HG03354 (cell line): Measurements from ENCODE around the gene PBXIP1.

Source experiments
- ATAC-seq: cut with Tn5 transposase; IDR thresholded peaks from one replicate; pipeline ENCODE4 v1.9.1; 2021; ENCODE audit warnings: mild to moderate bottlenecking; ENCODE audit not compliant: unreplicated experiment, poor library complexity, severe bottlenecking

Gene PBXIP1

DNA sequence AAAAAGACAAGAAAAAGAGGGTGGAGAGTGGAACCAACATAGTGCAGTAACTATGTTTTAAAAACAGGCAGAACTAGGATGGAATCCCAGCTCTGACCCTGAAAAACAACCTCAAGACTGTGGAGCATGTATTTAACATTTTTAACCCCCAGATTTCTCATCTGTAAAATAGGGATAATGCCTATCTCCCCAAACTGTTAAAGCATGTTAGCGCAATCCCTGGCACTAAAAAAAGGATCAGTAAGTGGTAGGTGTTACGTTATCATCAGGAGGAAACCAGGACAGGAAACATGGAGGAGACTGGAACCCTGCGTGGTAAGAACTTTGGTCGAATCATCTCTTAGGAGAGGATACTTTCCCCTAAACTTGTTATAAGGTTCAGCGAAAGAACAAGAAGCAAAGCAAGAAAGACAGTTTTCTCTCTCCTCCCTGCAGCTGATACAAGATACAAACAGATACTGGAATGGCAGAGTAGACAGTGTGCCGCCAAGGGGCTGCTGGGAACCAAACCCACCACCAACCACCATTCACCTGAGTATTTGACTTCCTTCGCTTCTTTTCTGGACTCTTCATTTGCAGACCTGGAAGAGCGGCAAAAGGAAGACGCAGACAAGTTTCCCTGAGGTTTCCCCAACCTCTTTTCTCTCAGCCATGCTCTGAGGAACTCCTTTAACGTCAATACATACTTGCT is 4.7 kb upstream of the PBXIP1 start:
- no peak for ATAC-seq

DNA sequence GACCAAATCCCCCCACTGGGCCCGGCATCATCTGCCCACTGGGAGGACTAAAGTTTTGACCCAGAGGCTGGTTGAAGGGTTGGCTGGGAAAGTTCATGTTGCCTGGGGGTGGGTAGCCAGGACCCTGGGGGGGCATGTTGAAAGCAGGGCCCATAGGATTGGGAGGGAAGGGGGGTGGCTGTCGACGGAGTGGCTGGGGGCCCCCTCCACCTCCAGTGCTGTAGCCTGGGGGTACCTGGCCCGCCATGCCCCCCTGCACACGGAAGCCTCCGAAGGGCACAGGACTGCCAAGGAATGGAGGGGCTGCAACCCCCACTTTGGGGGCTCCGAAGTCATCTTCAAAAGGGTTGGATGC is 3.5 kb upstream of the PBXIP1 start:
- no peak for ATAC-seq

DNA sequence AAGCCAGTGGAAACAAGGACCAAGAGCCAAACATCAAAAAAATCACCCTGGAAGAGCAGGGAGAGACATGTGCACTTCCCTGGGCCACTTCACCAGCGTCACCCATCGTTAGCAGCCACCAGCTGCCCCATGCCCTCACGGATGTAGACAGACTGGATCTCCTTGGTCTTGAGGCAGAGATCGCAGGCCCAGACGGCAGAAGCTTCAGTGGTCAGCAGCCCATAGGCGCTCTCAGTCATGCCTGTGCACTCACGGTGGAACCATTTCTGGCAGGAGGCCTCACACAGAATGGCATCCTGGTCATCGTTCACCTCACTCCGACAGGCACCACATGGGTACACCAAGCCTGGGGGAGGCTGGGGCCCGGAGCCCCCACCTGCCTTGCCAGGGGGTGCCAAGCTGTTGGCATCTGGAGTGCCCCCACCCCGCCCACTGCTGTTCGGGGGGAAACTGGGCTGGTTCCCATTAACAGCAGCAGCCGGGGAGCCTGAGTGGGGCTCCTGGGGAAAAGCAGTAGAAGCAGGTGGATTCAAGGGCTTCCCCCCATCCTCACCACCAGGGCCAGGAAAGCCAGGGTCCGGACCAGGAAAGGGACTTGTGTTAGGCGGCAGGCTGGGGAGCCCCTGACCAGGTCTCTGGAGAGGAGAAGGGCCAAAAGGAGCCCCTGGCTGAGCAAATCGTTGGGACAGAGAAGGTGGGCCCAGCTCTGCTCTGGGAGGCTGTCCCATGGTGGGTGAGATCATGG is 3.0 kb upstream of the PBXIP1 start:
- ATAC-seq: no peak

DNA sequence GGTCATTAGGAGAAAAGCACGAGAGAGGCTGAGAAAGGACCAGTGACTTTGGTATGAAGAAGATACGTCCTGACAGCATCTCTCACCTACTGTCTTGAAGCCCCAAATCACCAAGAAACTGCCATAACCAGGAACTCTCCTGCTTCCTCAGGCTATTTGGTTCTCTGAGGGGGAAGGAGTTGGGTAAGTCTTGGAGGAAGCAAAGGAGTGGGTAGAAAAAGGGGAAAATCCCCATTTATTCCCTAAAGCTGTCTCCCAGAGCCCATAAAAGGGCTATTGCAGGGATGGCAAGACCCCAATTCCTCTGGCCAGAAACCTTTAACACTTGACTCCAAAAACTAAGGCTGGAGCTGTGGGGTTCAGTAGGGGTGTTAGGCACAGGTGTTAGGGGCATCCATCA is 2.1 kb upstream of the PBXIP1 start:
- ATAC-seq: no peak

DNA sequence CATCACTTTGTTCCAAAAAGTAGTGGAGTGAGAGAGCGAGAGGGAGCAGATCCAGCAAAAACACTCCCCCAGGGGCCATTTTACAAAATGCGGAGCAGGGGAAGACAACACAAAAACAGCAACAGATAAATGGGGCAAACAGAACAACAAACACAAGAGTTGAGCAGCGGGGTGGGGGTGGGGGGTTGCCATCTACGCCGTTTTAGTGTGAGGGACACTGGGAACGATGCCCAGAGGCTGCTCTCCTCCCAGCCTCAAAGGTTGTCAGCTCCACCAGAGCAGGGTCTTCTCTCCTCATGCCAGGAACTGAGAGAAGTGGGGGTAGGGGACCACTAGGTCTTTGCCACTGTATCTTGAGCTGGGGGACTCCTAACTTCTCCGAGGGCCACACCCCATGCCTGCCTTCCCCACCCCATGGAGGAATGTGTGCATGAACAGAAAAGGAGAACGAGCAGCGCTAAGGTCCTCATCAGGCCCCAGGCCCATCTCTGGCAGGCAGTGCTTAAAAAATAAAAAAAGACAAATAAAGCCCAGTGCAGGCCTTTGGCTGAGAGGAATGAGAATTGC is 1.3 kb upstream of the PBXIP1 start:
- no peak for ATAC-seq

DNA sequence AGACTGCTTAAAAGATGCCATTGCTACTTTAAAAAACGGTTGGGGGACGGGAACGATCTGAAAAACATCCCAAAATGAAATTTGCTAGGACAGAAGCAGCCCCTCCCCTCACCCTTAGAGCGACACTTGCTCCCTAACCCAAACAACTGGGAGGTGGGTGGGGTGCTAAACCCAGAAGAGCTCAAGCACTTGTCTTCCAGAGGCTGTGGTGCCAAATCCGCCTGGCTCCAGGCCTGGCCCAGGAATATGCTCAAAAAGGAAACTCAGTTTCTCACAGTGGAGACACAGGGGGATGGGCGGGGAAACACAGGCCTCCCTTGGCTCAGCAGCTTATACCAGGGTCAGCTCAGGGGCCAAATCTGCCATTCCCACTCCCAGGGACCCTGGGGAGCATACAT is 644 bp upstream of the PBXIP1 start:
- ATAC-seq: no peak

DNA sequence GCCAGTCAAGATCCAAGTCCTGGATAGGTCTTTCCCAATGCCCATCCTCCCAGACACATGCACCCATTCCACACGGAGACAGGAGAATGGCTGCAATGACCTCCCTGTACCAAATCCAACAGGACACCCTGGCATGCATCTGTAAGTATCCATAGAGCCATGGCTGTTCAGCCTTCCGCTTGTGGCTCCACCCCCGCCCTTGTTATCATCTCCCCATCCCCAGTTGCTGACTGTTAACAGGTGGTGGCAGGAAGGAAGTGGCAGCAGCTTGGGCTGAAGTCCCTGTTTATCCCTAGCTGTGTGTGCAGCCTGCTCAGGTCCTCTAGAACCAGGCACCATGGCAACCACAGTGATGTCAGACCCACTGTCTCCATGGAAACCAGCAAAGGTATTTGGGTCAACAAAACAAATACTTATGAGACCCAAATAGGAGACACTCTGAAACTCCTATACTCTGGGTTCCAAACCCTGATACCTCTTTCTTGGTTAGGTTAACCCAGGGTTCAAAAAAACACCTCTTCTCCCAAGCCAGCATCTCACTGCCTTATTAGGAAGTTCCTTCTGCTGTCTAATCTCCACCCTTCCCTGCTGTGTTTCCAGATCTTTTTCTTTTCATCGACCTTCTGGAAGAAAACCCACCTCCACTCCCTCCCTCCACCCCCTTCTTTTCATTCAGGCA is 721 bp downstream of the PBXIP1 start:
- ATAC-seq: peak; percentile 77

DNA sequence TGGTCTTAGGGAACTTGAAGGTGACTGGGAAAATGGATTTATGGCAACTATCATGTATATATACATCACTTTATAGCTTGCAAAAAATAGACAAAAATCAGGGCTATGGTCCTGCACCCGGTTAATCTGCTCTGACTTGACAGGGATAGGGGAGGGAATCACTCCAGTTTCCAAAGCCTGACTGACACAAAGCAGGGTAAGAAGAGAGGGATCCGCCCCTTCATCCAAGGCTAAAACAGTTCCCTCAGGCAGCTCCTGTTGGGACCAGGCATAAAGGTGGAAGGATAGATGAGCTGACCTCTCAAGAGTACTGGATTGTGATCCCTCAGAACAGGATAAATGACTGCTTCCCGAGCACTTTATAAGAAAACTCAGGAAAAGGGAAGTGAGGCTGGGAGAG is 1.4 kb downstream of the PBXIP1 start:
- no peak for ATAC-seq

DNA sequence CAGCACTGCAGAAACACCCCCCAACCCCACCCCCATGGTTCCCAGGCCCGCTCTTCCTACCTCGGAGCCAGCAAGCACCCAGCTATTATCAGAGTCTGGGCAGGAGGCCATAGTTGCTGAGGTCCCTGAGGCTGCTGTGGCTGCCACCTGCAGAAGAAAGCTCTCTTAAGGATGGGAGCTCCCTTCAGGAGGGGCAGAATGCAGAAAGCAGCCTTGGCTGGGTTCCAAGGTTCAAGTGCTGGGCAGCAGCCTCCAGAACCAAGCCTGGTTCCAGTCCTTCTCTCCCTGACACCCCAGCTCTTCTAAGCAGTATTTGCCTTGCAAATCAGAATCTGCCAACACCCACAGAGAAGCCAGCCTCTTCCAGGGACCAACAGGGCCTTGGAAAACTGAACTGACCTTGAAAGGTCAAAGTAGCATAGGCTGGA is 2.3 kb downstream of the PBXIP1 start:
- ATAC-seq: no peak

DNA sequence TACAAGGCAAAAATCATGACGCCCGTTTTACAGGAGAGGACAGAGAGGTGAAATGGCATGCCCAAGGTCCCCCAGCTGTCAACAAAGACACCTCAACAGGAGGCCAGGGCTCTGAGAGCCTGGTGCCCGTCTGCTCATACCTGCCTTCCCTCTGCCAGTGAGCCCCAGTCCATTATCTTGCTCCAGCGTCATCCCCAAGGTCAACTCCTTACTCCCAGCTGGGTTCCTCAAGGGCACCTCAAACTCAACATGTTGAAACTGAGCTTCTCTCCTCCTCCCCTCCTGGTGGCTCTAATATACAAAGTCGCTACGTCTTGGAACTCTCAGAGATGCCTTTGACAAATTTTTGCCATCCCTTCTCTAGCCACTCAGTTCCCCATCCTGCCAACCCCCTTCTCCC is 3.2 kb downstream of the PBXIP1 start:
- ATAC-seq: no peak

DNA sequence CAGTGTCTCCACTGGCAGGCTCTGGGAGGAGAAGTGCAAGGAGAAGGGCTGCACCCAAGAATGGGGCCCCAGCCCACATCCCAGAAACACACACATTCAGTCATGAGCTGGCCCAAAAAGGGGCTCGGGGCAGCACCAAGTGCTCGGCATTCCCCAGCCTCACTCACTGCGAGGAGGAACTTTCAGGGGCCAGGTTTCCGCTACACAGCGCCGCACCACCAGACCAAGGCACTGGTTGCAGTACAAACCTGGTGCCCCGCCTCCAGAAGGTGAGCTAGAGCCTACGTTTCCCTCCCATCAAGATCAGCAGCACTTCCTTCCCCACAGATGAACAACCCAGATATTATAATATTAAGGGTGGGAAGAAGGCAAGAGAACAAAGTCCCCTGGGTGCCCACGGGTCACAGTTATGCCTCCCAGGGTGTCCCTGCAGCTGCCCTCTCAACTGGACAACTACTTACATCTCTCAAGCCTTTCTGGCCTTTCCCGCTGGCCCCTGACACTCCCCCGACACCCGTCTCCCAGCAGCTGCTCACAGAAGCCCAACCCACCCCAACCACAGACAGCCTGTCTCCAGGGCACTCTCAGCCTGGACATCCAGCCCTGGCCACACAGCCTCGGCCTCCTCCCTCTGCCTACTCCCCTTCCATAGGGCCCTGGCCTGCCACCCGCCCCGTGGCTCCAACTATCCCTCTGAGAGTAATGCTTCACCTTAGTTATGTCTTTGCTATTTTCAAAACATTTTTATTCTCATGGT is 3.8 kb downstream of the PBXIP1 start:
- no peak for ATAC-seq

DNA sequence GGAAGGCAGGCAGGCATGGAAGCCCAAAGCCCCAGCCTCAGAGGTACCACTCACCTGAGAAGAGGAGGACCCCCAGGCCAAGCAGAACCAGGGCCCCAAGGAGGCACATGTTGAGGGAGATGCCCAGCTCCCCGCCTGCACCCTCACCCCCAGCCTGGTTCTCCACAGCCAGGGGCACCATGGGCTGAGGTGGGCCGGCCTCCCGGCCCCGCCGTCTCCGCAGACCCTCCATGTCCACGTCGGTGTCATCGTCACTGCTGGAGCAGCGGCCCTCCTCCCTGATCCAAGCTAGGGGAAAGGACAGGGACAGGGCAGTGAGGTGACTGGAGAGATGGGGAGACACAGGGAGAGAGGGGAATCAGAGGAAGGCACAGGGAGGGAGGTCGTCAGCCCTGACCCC is 7.8 kb downstream of the PBXIP1 start:
- ATAC-seq: no peak

DNA sequence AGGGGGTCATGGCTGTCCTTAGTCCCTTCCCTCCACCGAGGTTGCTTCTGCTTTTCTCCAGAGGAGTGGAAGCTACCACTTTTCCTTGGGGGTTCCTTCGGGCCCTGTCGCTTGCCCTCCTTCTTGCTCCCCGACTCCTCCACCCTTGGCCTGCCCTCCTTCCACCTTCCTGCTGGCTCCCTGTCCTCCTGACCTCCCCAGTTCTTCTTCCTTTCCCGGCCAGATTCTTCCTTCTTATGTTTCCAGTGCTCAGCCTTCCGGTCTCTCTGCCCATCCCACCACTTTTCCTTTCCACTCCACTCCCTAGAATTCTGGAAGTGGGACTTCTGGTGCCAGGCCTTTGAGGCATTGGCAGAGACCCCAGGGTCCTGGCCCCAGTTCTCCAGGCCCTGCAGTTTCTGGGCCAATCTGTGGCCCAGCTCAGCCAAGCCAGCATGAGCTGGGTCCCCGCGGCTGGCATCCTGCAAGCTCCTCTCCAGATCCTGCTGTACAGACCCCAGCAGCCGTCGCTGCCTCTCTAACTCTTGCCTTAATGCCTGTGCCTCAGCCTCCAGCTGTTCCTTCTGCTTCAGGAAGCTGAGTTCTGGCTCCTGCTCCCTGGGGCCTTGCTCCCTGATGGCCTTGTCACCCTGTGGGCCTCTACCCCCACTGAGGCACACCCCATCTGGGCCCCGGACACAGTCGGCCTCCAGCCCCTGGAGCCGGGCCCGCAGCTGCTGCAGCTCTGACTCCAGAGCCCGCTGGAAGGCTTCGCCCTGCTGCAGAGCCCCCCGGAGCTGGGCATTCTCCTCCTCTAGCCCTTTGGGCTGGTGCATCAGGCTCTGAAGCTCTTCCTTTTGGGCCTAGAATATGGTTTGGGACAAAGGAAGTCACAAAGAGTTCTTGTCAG is 9.7 kb downstream of the PBXIP1 start:
- ATAC-seq: no peak

DNA sequence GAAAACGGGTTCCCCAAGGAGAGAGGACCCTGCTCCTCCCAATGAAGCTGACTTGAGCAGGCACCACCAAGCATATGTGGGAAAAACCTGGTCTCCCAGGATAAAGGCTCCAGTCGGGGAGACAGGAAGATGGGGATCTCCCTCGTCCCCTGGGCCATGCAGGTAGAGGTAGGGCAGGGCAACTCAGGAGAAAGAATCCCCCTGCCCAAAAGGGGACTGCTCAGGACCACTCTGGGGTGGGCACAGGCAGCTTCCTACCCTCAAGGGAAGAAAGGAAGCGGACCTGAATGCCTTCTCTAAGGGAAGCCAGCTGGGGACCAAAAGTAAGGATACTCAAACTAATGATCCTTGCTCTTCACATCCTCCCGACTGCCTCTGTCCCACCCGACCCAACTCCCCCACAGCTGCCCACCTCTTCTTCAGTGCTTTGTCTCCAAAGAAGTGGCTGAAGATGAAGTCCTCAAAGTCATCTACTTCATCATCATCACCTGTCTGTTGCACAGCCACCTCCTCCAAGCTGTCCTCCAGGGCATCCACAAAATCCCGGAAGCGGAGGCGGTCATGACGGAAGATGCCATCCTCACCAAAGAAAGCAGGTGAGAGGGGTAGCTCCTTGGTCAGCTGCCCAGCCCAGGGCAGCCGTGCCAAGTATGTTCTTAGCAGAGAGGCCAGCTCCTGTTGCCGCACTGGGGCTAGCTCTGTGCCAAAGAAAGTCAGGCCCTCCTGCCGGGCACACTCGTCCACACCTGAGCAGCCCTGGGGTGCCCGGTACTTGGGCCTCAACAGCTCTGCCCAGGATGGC is 10.5 kb downstream of the PBXIP1 start:
- ATAC-seq: no peak

DNA sequence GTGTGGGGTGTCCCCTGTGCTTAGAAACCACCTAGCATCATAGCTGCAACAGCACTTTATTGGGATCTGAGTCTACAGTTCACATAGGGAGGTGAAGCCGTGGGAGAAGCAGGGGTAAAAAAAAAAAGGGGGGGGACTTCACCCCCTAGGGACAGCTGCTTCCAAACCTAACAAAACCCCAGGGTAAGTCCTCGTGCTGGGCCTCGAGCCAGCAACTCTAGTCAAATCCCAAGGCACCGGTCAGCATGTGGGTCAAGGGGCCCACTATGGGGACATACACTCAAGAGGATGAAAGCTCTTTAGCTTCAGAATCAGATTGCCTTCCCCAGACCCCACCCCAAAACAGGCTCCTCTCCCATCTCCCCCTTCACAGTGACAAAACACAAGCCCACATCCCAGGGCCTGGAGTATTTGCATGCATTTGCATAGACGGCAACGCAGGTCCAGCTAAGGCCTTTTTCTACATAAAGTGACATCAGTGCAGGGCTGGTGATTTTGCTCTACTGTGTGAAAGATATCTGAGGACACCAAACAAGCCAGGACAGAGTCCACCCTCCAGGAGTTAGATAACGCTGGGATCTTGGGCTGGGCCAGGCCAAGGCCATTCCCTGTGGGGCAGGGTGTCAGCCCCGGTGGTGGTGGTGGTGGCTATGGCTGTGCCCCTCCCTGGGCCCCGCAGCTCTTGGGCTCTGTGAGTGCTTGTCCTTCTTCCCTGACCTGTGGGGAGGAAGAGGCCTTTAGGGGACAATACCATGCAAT is 11.3 kb downstream of the PBXIP1 start:
- ATAC-seq: no peak

DNA sequence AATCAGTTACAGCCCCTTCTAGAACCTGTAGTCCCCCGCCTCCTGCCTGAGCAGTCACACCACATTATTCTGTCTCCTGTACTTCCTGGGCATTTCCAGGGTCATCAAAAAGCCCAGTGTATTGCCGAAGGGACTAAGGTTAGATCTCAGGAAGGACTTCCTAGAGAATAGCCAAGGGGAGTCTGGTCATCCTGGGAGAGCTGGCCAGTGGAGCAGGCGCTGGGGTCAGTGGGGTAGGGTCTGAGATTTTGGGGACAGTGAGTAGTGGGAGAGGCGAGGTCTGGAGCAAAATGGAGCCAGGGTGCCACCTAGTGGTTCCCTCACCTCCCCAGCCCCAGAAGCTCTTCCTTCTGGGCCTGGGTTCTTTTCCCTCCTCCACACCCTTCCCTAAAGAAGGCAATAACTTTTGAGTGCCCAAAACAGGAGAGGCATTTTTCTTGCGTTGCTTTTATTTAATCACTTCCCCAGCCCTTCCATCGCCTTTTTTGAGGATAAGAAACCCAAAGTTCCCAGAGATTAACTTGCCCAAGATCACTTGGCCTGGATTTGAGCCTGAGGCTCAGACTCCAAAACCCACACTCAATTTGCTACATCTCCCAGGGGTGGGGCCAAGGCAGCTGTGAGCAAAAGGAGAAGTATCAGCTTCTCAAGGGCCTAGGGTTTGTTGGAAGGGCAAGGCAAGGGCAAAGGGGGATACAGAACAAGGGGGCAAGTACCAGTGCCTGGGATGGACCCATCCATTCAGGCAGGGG is 12.1 kb downstream of the PBXIP1 start:
- no peak for ATAC-seq
